Activated naive CD4-positive, alpha-beta T cell treated with anti-CD3 and anti-CD28 coated beads, Interleukin-2, amount 50 U/mL, for 16 hours (primary cell): ENCODE results near the gene ADCY1.
"Not testable (repeated sequence)": the region's sequence is repeated elsewhere in the genome, so short reads cannot be mapped to it uniquely, and the experiment has no call there.

ENCODE experiments used
- DNase-seq: peaks from one replicate; pipeline ENCODE4 v3.0.0-alpha.2; 2020

Gene ADCY1

DNA sequence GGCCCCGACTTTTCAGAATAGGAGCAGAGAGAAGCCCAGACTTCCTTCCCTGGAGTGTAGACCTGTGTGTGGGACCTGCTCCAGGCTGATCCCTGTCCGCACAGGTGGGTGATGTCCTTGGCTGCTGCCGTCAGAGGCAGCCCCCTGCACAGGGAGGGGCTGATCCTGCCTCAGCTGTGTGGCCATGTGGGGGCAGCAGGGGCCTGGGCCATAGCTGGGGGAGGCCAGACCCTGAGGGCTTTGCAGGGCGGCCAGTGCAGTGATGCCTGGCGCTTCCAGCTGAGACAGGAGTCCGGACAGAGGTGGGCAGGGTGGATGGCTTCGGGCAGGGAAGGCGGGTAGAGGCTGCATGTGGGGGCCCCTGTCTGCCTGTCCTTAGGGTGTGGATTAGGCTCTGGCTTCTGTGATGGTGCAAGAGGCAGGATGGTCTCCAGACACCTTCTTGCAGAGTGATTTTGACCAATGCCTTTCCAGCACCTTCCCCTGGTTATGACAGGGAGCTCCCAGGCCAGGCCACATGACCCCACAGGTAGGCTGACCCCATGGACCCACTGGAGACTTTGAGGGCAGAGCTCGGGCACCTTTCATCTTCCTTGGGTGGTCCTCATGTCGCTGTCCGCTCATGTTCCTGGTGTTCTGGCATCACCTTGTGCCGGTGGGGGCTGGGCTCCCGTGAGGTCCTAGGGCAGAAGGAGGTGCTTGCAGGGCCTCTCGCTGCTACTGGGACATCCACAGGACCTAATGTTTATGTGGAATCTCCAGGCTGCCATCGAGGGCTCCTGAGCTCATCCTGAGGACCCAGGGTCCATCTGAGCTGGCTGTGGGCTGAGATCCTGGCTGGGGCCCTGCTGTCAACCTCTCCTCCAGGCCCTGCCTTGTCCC is 141.5 kb downstream of the ADCY1 start:
- DNase-seq, result no peak

DNA sequence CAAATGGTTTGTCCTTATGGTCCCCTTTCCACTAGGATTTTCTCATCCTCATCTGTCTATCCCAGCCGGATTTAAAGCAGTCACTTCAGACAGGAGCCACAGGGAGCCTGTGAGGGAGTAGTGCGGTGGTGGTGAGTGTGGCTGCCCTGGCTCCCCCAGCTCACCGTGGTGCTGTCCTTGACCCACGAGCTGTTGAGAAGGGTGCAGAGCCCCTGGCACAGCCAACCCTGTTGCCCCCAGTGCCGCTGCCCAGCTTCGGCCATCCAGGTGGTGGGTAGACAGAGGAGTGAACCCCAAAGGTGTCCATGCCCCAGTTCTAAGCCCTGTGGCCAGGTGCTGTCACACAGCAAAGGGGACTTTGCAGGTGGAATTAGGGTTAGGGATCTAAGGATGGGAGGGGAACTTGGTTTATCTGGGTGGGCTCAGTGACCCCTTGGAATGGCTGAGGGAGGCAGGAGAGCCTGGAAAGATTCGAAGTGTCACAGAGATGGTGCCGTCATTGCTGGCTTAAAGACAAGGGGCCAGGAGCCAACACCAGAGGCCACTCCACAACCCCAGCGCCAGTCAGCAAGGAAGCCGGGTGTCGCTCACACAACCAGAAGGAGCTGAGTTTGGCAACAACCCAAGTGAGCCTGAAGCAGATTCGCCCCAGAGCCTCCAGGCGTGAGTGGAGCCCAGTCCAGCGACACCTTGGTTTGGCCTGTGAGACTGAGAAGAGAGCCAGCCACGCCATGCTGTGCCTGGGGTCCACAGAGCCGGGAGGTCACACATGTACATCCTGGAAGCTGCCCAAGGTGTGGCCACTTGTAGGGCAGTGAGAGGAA is 142.4 kb downstream of the ADCY1 start:
- DNase-seq, result no peak

DNA sequence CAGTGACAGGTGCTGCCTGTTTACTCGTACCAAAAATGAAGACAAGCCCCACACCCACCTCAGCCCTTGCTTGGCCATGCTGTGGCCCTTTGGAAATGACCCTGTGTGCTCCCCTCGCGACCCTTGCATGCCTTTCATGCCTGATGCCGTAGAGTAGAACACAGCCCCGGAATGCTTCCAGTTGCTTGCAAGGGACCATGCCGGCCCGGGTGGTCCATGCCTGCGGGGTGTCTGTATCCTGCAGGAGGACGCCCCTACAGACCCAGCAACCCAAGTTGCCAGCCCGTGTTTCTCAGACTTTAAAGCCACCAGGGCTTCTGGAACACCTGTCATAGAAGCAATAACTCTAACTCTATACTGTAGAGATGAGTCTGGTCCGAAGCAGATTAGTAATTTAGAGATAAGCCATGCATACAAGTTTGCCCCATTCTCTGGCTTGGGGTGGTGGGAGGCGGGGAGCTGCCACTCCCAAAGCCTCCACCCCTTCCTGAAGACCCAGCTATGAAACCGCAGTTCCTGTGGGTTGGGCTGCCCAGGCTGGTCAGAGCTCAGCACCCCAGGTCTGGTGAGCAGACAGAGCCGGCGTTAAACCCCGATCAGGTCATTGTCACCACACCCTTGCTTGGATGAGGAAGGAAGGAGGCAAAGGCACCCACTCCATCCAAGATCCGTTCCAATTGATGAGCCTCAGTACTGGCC is 143.5 kb downstream of the ADCY1 start:
- no peak for DNase-seq

DNA sequence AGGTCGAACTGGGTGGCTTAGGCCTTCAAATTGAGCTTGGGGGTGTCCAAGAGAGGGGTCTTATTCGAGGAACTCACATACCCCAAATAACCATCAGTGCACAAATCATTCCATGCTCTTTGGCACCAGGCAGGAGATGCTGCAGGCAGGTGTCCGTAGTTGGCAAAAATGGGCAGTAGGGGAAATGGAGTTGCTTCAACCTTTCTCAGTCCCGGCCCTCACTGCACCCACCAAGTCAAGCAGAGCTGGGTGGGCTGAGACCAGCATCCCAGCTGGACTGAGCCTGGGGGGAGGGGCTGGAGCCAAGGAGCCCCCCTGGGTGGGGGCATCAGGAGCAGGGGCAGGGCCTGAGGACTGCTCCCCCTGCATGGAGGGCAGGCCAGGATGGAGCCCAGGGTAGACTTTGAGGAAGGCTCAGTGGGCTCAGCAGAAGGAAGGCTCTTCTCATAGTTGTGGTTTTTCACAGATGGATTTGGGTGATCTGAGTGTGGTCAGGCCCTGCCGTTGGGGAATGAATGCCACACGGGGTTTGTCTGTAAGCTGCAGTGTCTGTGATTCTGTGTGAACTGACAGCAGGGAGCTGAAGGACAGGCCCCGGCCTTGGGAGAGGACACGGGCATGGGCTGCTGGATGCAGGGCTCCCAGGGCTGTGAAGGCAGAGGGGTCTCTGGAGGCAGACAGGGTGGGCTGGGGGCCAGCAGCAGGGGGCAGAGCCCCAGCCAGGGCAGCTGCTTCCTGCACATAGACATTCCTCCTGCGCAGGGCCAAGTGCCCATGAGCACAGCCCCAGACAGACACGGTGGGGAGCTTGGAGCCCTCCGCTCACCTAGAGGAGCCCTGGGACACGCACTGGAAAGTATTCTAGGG is 144.5 kb downstream of the ADCY1 start:
- no peak for DNase-seq

DNA sequence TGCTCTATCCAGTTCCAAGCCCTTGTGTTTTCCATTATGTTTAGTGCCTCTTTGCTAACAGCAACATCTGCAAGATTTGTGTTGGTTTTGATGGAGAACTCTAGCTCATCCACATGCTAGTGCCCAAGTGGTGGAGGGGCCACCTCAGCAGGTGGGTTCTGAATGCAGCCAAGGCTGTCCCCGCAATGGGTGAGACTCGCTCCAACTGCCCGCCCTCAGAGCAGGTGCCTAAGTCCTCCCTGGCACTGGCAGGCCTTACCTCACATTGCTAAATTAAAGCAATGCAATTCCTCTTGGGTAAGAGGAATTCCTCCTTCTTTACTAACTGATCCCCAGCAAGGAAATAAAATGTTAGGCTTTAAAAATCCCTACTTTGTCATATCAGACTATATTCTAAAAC is 146.8 kb downstream of the ADCY1 start:
- no peak for DNase-seq

DNA sequence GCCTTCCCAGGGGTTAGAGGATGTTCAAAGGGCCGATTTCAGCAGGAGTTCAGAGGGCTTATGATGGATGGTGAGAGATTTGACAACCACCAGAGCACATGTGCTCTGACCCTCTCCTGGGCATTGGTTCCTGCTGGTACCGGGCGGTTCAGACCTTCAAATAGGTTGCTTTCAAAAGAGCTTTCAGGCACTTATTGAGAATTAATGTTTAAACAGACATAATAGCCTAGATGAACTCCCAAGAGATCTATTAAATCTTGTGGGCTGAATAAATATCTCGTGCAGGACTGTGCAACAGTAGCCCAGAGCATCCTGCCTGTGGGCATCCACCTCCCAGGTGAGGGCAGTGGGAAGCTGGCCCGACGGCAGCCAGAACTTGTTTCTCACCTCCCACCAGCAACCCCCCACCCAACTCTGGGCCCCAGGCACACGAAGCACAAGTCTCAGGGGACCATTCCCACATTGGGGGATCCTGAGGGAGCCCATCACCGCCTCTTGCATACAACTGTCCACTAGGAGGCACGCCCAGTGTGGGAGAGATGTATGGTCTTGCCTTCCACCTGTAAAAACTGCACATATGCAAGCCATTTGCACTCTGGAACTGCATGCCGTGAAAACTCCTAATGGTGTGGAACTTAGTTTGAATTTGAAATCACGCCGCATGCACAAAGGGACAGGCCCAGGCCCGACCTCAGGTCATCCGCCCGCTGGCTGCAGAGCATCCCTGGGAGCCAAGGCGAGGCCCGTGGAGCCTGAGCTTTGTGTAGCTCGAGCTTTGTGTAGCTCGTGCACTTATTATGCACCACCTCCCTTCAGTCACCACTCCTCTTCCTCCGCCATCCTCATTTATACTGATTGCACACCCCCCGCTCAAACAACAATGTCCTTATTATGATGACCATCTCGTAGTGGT is 147.8 kb downstream of the ADCY1 start:
- DNase-seq, result no peak

DNA sequence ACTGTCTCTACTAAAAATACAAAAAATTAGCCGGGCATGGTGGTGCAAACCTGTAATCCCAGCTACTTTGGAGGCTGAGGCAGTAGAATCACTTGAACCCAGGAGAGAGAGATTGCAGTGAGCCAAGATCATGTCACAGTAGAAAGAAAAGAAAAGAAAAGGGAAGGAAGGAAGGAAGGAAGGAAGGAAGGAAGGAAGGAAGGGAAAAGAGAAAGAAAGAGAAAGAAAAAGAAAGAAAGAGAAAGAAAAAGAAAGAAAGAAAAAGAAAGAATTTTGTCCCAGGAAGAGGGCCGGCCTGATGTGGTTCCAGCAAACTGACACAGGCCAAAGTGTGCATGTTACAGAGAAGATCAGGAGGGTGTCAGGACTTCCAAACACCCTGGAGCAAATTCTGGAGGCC is 151.1 kb downstream of the ADCY1 start:
- DNase-seq, result not testable (repeated sequence)

DNA sequence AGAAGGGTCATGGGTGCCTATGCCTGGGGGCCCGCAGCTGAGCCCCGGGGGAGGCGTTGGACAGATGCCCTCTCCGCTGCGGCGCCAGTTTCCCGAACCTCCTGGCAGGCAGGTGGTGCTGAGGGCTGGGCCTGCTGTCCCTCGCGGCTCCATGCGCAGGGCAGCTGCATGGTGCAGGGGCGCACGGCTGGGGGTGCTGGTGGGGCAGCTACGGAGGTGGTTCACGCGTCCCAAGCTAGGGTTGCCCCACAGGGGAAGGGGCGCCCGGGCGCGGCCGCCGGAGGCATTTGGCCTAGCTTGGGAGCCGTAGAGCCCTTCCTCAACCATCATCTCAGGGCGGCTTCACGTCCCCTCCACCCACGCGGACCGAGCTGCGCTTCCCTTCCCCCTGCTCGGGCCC is 152.7 kb downstream of the ADCY1 start:
- DNase-seq, result no peak

DNA sequence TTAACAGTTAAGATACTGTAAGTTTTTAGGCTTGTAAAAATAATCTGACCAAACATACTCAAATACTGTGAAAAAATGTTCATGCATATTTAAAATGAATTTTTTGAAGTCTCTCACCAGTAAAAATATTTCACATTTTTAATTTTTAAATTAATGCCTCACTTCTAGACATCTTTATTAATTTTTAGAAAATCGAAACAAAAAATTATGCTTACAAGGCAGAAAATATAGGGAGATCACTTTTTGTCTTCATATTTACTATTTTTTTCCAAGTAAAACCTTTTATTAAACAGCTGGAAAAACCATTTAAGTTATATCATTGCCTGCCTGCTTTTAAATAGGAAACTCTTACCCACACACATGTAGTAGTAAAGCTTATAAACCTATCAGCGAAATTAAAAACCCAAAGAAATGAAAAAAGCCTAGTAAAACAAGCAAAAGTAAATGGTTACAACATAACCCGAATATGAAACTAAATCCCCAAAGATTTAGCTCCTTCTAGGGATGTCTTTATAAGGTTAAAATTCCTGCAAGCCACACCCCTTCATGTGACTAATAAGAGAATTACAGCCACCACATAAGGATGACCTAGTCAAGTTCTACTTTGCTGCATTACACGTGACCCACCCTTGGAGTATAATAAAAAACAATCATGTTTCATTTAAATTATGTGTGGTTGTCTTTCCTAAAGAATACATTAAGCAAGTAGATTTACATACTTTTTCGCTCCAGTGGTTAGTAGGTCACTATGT is 157.7 kb downstream of the ADCY1 start:
- not testable (repeated sequence) for DNase-seq

DNA sequence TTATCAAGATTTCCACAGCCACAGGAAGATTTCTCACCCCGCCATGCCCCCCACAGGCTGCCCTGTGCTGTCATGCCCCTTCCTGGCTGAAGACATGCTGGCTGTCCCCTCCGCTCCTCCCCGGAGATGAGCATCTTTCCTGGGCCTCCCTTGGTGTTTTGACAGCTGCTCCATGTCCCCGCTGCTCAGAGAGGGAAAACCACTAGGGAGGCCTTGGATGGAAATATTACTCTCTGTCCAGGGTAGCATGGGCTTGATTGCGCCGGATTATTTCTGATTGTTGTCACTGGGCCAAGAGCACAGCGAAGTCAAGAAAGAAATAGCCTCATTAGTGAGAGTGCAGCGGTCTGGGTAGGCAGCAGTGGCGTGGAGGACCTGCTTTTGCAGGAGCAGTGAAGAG is 164.8 kb downstream of the ADCY1 start:
- DNase-seq, result not testable (repeated sequence)

DNA sequence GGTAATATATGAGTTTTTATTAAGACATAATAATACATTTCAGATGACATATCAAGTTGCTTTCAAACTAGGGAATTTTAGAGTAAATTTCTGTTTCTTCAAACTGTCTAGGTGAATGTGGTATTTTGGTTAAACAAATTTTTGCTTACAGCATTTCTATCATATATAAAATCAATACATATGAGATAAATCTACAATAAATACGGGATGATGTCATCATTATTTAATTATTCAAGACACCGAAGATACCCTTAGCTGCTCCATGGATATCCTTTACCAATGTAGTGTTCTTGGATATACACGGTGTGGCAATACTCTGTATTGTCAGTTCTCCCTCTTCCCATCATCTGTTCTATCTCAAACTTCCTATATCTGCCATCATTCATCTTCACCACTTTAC is 166.4 kb downstream of the ADCY1 start:
- not testable (repeated sequence) for DNase-seq

DNA sequence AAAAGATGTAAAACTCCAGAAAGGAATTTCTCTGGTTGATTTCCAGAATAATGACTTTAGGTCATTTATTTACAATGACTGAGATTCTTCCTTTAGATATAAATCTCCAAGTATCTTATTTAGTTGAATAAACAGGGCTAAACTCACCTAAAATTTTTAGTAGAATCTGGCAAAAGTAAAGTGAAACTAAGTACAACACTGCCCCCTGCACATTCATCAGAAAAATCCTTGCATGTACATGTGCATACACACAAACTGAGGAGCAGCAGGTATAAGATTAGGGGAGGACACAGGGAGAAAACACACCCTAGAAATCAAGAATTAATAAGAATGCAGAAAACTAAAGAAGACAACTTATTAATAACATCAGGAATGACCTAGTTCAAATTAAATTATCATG is 174.8 kb downstream of the ADCY1 start:
- DNase-seq, result not testable (repeated sequence)

DNA sequence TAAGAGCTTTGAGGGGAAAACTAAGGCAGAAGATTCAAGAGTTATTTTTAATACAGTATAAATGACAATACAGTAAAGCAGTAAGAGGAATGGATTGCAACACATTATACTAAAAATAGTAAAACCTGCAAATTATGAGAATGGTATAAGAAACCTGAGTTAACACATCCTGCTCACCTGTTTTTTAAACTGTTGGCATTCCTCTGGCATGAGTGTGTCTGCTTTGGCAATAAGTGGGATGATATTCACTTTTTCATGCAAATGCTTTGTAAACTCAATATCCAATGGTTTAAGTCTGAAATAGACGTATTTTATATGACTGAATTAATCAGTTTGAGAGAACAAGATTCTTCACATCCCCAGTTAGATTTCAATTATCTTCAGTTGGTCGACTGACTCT is 177.2 kb downstream of the ADCY1 start:
- not testable (repeated sequence) for DNase-seq

DNA sequence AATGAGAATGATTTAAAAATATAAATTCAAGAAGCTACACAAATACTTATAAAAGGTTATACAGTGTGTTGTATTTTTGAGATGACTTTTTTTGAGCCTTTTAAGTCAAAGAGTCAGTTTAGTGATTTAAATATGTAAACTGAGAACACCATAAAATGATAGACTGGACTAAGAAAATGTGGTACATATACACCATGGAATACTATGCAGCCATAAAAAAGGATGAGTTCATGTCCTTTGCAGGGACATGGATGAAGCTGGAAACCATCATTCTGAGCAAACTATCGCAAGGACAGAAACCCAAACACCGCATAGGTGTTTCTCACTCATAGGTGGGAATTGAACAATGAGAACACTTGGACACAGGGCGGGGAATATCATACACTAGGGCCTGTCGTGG is 182.2 kb downstream of the ADCY1 start:
- DNase-seq, result not testable (repeated sequence)

DNA sequence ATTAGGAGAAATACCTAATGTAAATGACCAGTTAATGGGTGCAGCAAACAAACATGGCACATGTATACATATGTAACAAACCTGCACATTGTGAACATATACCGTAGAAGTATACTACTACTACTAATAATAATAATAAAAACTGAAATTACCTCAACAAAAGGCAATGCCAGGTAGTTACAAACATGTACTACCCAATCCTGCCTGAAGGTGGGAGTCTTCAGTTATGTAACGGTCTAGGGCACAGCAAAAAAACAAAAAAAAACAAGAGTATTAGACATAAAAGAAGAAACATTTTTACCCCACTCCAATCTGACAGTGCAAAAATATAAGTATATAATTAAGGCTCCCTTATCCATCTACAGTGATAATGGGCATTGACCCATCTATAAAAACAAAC is 182.6 kb downstream of the ADCY1 start:
- DNase-seq, result not testable (repeated sequence)

DNA sequence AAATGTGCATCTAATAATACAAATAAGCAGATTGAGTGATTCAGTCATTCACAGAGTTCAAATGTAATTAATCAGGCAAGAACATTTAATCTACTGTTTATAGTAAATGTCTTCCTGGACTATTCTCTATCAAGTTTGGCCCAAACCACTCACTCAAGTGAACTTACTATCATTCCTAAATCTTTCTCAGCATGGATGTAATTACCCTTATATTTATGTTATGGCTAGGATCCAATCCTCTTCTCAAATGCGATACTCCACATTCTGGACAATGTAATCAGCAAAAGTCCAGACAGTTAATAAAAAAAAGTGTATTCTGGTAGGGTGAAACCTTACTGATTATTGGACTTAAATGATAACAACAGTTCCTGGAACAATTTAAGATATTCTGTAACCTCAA is 185.3 kb downstream of the ADCY1 start:
- DNase-seq, result not testable (repeated sequence)

DNA sequence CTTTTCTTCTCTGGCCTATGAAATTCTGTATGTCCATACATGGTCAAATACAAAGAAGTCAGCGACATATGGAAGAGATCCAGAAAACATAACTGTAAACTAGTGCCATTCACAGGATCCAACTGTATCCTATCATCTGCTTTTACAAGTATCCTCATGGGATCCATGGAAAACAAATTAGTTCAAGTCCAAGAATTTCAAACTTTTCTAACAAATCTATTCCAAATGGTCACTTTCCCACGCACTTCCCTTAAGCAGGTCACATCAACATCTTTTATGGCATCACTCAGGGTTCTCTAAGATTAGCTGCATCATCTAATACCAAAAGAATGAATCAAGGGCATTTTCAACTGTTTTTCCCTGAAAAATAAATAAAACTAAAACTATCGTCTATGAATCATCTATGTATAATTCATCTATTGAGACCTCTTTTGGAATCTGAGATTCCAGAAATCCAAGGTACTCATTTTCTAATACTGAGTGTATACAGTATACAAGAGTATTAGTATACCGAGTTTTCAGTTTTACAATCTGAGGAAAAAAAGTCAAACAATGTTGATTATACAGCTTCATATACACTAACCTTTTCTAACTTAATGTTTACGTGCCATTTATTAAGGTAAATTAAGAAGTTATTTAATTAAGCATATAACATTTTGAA is 187.5 kb downstream of the ADCY1 start:
- DNase-seq, result not testable (repeated sequence)

DNA sequence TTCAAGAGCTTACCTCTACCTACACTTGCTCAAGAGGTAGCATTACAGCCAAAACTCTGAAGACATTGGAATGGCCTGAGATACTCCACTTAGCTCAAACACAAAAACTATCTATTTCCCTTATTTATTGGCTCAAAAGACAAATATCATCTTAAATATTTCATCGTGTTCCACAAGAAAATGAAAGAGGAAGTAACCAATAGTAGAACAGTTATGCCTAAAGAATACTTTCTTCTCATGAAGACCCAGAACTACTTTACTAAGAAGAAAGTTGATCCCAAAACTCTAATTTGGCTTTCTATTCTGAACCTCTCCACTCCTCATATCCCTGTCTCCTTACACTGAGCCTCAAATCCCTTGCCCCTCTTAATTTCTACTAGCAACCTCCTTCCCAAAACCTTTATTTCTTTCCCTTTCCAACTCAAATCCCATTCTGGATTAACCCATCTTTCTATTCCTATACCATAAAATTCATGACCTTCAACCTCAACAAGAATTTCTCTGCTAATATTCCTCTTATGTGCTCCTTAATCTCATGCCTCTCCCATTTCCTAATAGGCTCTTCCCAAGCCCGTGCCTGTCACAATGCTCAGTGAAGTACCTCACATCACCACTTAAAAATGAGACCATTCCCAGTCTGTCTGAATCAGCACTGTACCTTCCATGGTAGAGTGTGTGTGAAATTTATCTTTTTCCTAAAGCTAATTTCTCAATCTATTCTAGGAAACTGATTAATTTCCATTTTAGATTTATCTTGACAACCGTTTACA is 188.2 kb downstream of the ADCY1 start:
- DNase-seq, result not testable (repeated sequence)
